Erythroblast (primary cell): ENCODE results near the gene PNPLA5.
"Not testable (repeated sequence)": the region's sequence is repeated elsewhere in the genome, so short reads cannot be mapped to it uniquely, and the experiment has no call there.

ENCODE experiments used
- GATA1 ChIP-seq: IDR thresholded peaks from 2 replicates; pipeline ENCODE4 v1.6.1; 2011; ENCODE audit warnings: low read depth, mild to moderate bottlenecking, control low read depth, low read length, moderate library complexity
- POLR2A ChIP-seq: IDR thresholded peaks from 2 replicates; pipeline ENCODE4 v1.6.1; 2011; ENCODE audit warnings: mild to moderate bottlenecking, low read length

- not testable (repeated sequence) for TF ChIP-seq POLR2A, GATA1
Observed at GRCh38 chr22:43904412-43904811, 12.6 kb upstream of the PNPLA5 start.
